Prostate gland (tissue), 2 donors: ENCODE results near the gene GALR1. TPM values are rescaled to one million over a fixed set of nuclear protein-coding genes. Genes with fewer than 3 reads are reported as not detected.

Experiments used
- DNase-seq: peaks from one replicate; pipeline ENCODE4 v3.0.0-alpha.2; 2019; ENCODE audit warnings: low spot score
- H3K27ac ChIP-seq, 2 donors: fragments of 200-600 bp; sonication (generic); 2 replicates each; pipeline ENCODE4 v1.5.1; 2017 to 2019
- H3K27me3 ChIP-seq: fragments of 200-600 bp; sonication (generic); replicated peaks from 2 replicates; pipeline ENCODE4 v1.5.1; 2019; ENCODE audit not compliant: insufficient read depth
- H3K36me3 ChIP-seq, 2 donors: fragments of 200-600 bp; sonication (generic); 1 replicate in 1 of 2; 2 replicates in 1 of 2; pipeline versions ENCODE4 v1.5.1 to v1.8.1; 2017 to 2019
- H3K4me1 ChIP-seq: fragments of 200-600 bp; sonication (generic); replicated peaks from 2 replicates; pipeline ENCODE4 v1.5.1; 2019
- H3K4me3 ChIP-seq, 2 donors: fragments of 200-600 bp; sonication (generic); 2 replicates each; pipeline ENCODE4 v1.5.1; 2017 to 2019
- H3K9me3 ChIP-seq: fragments of 200-600 bp; sonication (generic); 2 replicates; pipeline ENCODE4 v1.5.1; 2017
- POLR2A ChIP-seq: fragments of 450-650 bp; IDR thresholded peaks from one replicate; pipeline ENCODE4 v1.6.1; 2016; ENCODE audit warnings: antibody characterized with exemption, mild to moderate bottlenecking
- POLR2AphosphoS5 ChIP-seq: sonication (generic); formaldehyde crosslinking; IDR thresholded peaks from one replicate; pipeline ENCODE4 v1.6.1; 2017; ENCODE audit warnings: antibody characterized with exemption
- WGBS: methylation state at CpG from one replicate; pipeline ENCODE4 v1.1.5; 2018; 5-methylcytosine and 5-hydroxymethylcytosine counted together
- intact Hi-C: fragments of 100-400 bp; cut with DNase I; formaldehyde crosslinking; loops from one replicate; pipeline ENCODE4 v1.14.2; 2022
- total RNA-seq, 2 donors: library from RNA; depleted of rRNA; stranded (reverse); fragments of >200 nt; gene quantifications; one replicate each; pipeline ENCODE4 v1.1.0, GENCODE V29; 2016
- TF ChIP-seq, protein P1 (sequence below), 4 experiments: fragments of 200-600 bp in 2 of 4; fragments of 450-650 bp in 2 of 4; sonication (generic) in 2 of 4; IDR thresholded peaks; 1 replicate in 3 of 4; 2 replicates in 1 of 4; pipeline ENCODE4 v1.5.1; 2016 to 2019; ENCODE audit warnings: antibody characterized with exemption in 4 of 4, mild to moderate bottlenecking in 2 of 4, moderate library complexity in 2 of 4

The GALR1 gene, protein sequence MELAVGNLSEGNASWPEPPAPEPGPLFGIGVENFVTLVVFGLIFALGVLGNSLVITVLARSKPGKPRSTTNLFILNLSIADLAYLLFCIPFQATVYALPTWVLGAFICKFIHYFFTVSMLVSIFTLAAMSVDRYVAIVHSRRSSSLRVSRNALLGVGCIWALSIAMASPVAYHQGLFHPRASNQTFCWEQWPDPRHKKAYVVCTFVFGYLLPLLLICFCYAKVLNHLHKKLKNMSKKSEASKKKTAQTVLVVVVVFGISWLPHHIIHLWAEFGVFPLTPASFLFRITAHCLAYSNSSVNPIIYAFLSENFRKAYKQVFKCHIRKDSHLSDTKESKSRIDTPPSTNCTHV
- total RNA-seq: under 1 TPM; 0.14 to 0.34 TPM

DNA sequence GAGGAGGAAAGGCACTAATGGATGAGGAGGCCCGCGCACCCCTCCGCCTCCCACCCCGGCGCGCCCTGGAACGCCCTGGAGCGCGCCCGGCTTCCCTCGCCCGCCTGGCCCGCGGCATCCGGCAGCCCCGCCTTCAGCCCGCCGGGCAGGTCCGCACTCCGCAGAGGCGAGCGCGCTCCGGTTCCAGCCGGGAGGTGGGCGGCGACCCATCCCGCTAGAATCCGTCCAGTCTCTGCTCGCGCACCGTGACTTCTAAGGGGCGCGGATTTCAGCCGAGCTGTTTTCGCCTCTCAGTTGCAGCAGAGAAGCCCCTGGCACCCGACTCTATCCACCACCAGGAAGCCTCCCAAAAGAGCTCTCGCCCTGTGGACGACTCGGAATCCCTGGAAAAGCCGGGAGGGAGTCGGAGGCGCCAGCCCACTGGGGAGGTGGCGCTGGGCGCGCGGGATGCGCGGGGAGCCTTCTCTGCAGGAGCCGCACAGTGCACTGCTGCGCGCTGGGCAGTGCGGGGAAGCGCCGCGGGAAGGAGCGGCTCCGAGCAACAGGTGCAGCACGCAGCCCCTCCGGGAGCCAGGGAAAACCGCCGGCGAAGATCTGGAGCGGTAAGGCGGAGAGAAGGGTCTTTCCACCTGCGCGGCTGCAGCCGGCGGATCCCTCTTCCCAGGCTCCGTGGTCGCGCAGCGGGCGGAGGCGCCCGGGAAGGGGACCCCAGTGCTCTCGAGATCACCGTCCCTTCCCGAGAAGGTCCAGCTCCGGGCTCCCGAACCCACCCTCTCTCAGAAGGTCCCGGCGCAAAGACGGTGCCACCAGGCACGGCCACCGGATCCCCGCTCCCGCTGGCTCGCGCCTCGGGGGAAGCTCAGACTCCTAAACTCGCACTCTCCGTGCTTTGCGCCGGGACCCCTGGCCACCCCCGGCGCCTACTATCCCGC, at the start of gene GALR1:
Gene GALR1, plus strand, starts transcription at position 280 of the 932 bp plus-strand sequence. CDS start 701 bp downstream, outside the sequence.
- H3K27ac ChIP-seq: peak within 1 kb of the TSS in 1 of 2 donors; percentile 14
- DNase-seq: no peak
- peaks cover 3% of the 10 kb centered on the region for H3K4me1 ChIP-seq
- peaks cover 16% of the 10 kb centered on the region for H3K27me3 ChIP-seq
- intact Hi-C loops: no loop called here
- H3K9me3 ChIP-seq: no peaks in the 10 kb centered on the region
- TF ChIP-seq, protein P1, sequence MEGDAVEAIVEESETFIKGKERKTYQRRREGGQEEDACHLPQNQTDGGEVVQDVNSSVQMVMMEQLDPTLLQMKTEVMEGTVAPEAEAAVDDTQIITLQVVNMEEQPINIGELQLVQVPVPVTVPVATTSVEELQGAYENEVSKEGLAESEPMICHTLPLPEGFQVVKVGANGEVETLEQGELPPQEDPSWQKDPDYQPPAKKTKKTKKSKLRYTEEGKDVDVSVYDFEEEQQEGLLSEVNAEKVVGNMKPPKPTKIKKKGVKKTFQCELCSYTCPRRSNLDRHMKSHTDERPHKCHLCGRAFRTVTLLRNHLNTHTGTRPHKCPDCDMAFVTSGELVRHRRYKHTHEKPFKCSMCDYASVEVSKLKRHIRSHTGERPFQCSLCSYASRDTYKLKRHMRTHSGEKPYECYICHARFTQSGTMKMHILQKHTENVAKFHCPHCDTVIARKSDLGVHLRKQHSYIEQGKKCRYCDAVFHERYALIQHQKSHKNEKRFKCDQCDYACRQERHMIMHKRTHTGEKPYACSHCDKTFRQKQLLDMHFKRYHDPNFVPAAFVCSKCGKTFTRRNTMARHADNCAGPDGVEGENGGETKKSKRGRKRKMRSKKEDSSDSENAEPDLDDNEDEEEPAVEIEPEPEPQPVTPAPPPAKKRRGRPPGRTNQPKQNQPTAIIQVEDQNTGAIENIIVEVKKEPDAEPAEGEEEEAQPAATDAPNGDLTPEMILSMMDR (IDR thresholded peaks at IDR 0.05): no peak
- no peak for TF ChIP-seq POLR2AphosphoS5
- TF ChIP-seq POLR2A: no peak
- H3K36me3 ChIP-seq: no peaks in the 10 kb centered on the region
- 1% methylated on average over 91 of the region's 98 CpGs for WGBS
- H3K4me3 ChIP-seq: peak within 1 kb of the TSS; percentile 10 to 18

DNA sequence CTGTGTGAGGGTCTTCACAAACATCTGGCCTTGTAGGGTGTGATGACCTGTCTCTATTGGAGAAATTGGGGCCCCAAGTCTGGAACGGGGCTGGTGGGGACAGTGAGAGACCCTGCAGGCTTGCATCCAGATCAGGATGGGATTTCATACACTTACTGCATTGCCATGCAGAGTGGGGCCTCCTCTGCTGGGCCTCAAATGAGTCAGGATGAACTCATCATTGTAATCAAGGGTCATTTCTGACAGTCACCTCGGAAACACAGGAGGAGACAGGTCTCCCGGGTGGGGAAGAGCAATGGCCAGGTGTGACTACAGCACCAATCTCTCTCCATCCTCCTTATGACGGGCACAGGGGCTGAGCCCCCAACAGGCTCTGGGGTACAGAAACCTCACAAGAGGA, 48.1 kb upstream of the GALR1 start:
- no peak for DNase-seq
- H3K27ac ChIP-seq: no peak overlapping the region
- 90% methylated on average over 4 of the region's 4 CpGs for WGBS
- no peaks in the 10 kb centered on the region for H3K27me3 ChIP-seq
- no peak overlapping the region for H3K4me3 ChIP-seq
- intact Hi-C loops: no loop called here
- H3K36me3 ChIP-seq: no peaks in the 10 kb centered on the region
- H3K4me1 ChIP-seq: no peaks in the 10 kb centered on the region
- no peak for TF ChIP-seq POLR2A
- TF ChIP-seq POLR2AphosphoS5: no peak
- TF ChIP-seq, protein P1 (IDR thresholded peaks at IDR 0.05): no peak
- H3K9me3 ChIP-seq: no peaks in the 10 kb centered on the region

DNA sequence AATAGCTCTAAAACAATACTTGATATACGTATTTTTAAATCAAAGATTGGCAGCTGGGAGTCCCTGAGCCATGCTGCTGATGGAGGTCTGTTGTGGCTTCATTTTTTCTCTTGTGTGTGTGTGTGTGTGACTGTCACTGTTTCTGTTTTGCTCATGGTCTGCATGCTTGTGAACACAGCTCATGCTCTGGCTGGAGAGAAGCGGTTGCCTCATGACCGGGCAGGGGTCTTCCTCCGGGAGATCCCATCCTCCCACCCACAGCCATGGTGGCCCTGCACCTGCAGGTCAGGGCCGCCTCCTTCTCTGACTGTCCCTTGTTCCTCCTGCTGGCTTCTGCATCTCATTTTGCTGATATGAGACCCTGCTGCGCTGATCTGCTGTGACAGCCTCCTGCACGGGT, 47.3 kb upstream of the GALR1 start:
- Histone ChIP-seq H3K4me1 (no peaks in the 10 kb centered on the region), H3K36me3 (no peaks in the 10 kb centered on the region), H3K9me3 (no peaks in the 10 kb centered on the region), H3K4me3 (no peak overlapping the region), H3K27me3 (no peaks in the 10 kb centered on the region), H3K27ac (no peak overlapping the region)
- TF ChIP-seq POLR2A (no peak), POLR2AphosphoS5 (no peak)
- TF ChIP-seq, protein P1 (IDR thresholded peaks at IDR 0.05): no peak
- no peak for DNase-seq
- 89% methylated on average over 7 of the region's 7 CpGs for WGBS
- intact Hi-C loops: no loop called here

DNA sequence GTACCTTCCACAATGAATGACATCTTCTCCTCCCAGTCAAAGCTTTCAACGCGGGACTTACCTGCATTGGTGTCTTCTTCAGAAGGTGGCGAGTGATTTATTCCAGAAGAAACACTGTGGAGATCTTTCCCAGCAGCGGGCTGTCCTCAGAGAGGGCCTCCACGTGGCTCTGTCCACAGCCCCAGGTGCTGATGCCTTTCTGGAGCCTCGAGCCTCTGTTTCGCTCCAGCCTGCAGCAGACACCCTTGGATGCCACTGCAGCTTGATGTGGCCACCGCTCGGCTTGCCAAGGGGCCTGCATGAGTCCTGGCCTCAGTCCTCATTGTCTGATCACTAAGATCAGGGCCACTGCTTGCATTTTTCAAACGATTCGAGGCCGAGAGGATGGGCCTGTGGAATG, 46.6 kb upstream of the GALR1 start:
- Histone ChIP-seq H3K4me3 (no peak overlapping the region), H3K27ac (no peak overlapping the region), H3K36me3 (no peaks in the 10 kb centered on the region), H3K27me3 (no peaks in the 10 kb centered on the region), H3K9me3 (no peaks in the 10 kb centered on the region), H3K4me1 (no peaks in the 10 kb centered on the region)
- intact Hi-C loops: no loop called here
- WGBS: 63% methylated on average over 12 of the region's 12 CpGs
- TF ChIP-seq POLR2AphosphoS5: no peak
- TF ChIP-seq POLR2A: no peak
- TF ChIP-seq, protein P1 (IDR thresholded peaks at IDR 0.05): no peak
- DNase-seq: no peak
